Upper lobe of right lung (tissue), 1 donor: ENCODE results near the gene FNDC8. TPM values are rescaled to one million over a fixed set of nuclear protein-coding genes. Genes with fewer than 3 reads are reported as not detected.

ENCODE experiments used
- ATAC-seq: fragments of 200-7000 bp; cut with Tn5 transposase; one replicate; pipeline ENCODE4 v1.9.1; 2020; ENCODE audit warnings: mild to moderate bottlenecking, moderate library complexity
- DNase-seq: peaks from one replicate; pipeline ENCODE4 v3.0.0-alpha.2; 2020
- H3K27ac ChIP-seq: fragments of 200-600 bp; one replicate; pipeline ENCODE4 v1.8.0; 2022
- H3K27me3 ChIP-seq: fragments of 200-600 bp; one replicate; pipeline ENCODE4 v1.8.0; 2022; ENCODE audit warnings: mild to moderate bottlenecking
- H3K36me3 ChIP-seq: fragments of 200-600 bp; one replicate; pipeline ENCODE4 v1.8.0; 2022
- H3K4me1 ChIP-seq: fragments of 200-600 bp; one replicate; pipeline ENCODE4 v1.8.0; 2022
- H3K4me3 ChIP-seq: fragments of 200-600 bp; one replicate; pipeline ENCODE4 v1.8.0; 2022; ENCODE audit warnings: mild to moderate bottlenecking
- H3K9me3 ChIP-seq: fragments of 200-600 bp; one replicate; pipeline ENCODE4 v1.8.0; 2022
- CTCF ChIP-seq: fragments of 200-600 bp; IDR thresholded peaks from one replicate; pipeline ENCODE4 v1.8.0; 2022; ENCODE audit warnings: antibody characterized with exemption
- intact Hi-C: fragments of 100-400 bp; cut with DNase I; formaldehyde crosslinking; loops from one replicate; pipeline ENCODE4 v1.11.0; 2022
- total RNA-seq: library from RNA; stranded (reverse); fragmentation: NEBNext Ultra II Directional; extraction: Animal tissue kit (Norgen Biotek cat#: 25700); gene quantifications from one replicate; pipeline ENCODE4 v1.2.1, GENCODE V29; 2021
- donor health status: DM: no; HTN: yes; CAD: no; lungs with severe emphysema.

The FNDC8 gene
- total RNA-seq, 1 donor from 2014 or later = not detected

GRCh38 chr17:35129973-35130351 lies 8.5 kb downstream of the FNDC8 start:
- no peak overlapping the region for H3K4me3 ChIP-seq
- ATAC-seq = no peak
- intact Hi-C loops = no loop called here
- H3K4me1 ChIP-seq = peaks cover 8% of the 10 kb centered on the region
- H3K27ac ChIP-seq = no peak overlapping the region
- H3K36me3 ChIP-seq = peaks cover 36% of the 10 kb centered on the region
- no peaks in the 10 kb centered on the region for H3K27me3 ChIP-seq
- TF ChIP-seq CTCF = no peak
- H3K9me3 ChIP-seq = no peaks in the 10 kb centered on the region
- DNase-seq = no peak

- no peak overlapping the region for H3K27ac ChIP-seq
- intact Hi-C loops = no loop called here
- DNase-seq = no peak
Observed at GRCh38 chr17:35130392-35130791, 9.0 kb downstream of the FNDC8 start.

GRCh38 chr17:35132099-35132498 lies 10.7 kb downstream of the FNDC8 start:
- H3K27me3 ChIP-seq = no peaks in the 10 kb centered on the region
- no peak overlapping the region for H3K27ac ChIP-seq
- peaks cover 7% of the 10 kb centered on the region for H3K4me1 ChIP-seq
- no peak for ATAC-seq
- no peak for DNase-seq
- H3K36me3 ChIP-seq = peaks cover 57% of the 10 kb centered on the region
- intact Hi-C loops = no loop called here
- no peak overlapping the region for H3K4me3 ChIP-seq
- TF ChIP-seq CTCF = no peak
- H3K9me3 ChIP-seq = no peaks in the 10 kb centered on the region

More at GRCh38 chr17:35130392-35130791, 9.0 kb downstream of the FNDC8 start:
- Histone ChIP-seq H3K4me3 (no peak overlapping the region), H3K4me1 (peaks cover 8% of the 10 kb centered on the region), H3K9me3 (no peaks in the 10 kb centered on the region), H3K36me3 (peaks cover 40% of the 10 kb centered on the region), H3K27me3 (no peaks in the 10 kb centered on the region)
- TF ChIP-seq CTCF = no peak
- ATAC-seq = no peak

GRCh38 chr17:35132816-35133550 lies 11.6 kb downstream of the FNDC8 start:
- no peak for ATAC-seq
- no peak overlapping the region for H3K27ac ChIP-seq
- no peaks in the 10 kb centered on the region for H3K9me3 ChIP-seq
- TF ChIP-seq CTCF = no peak
- H3K4me3 ChIP-seq = no peak overlapping the region
- no peak for DNase-seq
- intact Hi-C loops = no loop called here
- peaks cover 66% of the 10 kb centered on the region for H3K36me3 ChIP-seq
- H3K27me3 ChIP-seq = no peaks in the 10 kb centered on the region
- H3K4me1 ChIP-seq = no peaks in the 10 kb centered on the region

DNA sequence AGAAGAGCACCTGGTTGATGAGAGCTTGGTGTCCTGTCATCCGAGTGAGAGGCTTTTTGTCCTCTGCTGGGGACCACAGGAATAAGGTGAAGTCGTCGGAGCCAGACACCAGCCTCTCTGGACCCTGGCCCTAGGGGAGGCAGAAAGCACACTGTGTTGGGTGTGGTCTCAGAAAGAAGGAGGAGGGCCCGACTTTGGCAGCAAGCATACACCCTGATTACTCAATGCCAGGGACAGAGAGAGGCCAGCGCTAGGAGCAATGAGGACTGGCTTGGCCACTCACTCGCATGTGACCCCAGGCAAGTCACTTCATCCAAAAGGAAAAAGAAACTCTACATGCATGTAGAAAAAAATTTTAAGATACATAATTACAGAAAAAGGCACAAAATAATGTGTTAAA lies 13.9 kb downstream of the FNDC8 start:
- TF ChIP-seq CTCF = no peak
- no peaks in the 10 kb centered on the region for H3K27me3 ChIP-seq
- H3K27ac ChIP-seq = no peak overlapping the region
- intact Hi-C loops = no loop called here
- no peak for ATAC-seq
- peaks cover 3% of the 10 kb centered on the region for H3K4me1 ChIP-seq
- no peak overlapping the region for H3K4me3 ChIP-seq
- DNase-seq = no peak
- peaks cover 78% of the 10 kb centered on the region for H3K36me3 ChIP-seq
- no peaks in the 10 kb centered on the region for H3K9me3 ChIP-seq
